ENCODE results near the gene ANXA9.
A peak's percentile ranks its signal among the peaks of the same experiment; 100 is the strongest.

Gene ANXA9

GRCh38 chr1:151003180-151003579, 21.1 kb downstream of the ANXA9 start:
- DNase-seq (ENCODE audit: low read depth in 3 of 3), result no peak

GRCh38 chr1:151005729-151006319, 23.7 kb downstream of the ANXA9 start:
- no peak for DNase-seq (ENCODE audit: low read depth in 3 of 3)

DNA sequence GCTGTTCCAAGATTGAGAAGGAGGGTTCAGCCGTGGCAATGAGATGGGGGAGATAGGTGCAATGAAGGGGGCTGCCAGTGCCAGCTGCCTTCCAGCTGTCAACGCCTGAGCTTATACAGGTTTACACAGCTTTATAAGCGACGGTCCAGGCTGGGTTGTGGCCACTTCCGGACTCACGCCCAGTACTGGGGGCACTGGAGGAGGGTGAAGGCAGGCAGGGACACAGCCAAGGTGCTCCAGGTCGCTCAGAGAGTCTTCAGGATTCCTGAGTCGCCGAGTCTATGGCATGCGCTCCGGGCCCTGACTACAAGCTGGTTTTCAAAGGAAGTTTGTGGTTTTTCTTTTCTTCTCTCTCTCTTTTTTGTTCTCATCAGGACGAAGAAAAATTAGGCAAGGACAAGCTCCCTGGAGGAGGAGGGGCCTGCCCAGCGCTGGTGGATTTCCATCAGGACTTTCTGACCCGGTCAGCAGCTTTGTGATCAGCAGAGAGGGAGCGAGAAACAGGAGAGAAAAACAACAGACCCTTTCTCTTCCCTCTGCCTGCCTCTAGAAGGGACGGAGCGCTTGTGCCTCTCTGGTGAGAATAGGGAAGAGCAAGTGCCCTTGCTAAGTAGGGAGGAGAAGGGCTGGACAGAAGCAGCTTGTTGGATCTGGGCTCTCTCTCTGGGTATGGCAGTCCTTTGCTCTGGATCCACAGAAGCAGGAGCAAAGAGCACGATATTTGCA, 24.4 kb downstream of the ANXA9 start, which contains the start of gene MINDY1:
MINDY1 (minus strand) TSS at position 576 of the 726 bp plus-strand sequence. CDS start 4,285 bp downstream, outside the sequence.
- peak in 1 of 3 experiments; percentile 36 for DNase-seq (ENCODE audit: low read depth in 3 of 3)

- no peak for DNase-seq (ENCODE audit: low read depth in 3 of 3)
Measured at GRCh38 chr1:151007853-151008243, 25.8 kb downstream of the ANXA9 start.

DNA sequence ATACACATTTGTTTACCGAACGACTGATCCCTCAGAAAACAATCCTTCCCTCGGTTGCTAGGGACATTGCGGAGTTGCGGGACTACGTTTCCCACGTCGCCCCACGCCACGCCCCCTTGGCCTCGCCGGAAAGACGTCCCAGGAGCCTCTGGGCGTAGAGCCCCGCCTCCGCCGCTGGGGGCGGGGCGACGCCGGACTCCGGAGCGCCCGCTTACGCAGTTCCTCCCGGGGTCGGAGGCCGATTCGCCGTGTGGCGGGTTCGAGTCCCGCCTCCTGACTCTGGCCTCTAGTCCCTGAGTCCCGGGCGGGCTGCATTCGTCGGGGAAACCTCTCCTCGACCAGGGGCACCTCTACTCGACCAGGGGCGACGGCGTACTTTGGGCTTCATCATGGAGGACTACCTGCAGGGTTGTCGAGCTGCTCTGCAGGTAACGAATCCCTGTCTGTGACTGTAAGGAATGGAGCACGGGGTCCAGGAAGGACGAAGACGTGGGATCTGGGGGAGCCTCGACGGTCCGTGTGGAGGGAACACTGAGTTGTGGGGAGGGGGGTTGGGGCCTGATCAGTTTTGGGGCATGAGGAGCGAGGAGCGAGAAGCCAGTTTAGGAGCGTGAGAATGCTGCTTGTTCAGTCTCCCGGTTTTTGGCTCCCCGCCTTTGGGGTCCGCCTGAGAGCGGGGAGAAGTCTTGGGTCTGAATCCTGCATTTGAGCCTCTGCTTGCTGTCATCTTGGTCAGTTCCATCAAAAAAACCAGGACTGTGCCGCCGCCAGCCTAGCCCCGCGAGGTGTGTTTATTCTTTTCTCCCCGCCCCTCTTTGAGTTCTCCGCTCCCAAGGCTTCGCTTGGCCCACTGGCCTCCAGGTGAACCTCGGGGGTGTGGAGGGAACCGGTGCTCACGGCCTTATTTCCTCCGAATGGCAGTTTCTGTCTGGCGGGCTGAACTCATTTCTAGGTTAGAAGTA, 26.4 kb downstream of the ANXA9 start, which contains the start of gene PRUNE1:
PRUNE1 (plus strand) TSS at position 206 of the 962 bp plus-strand sequence; CDS start at position 390, 184 bp downstream.
- DNase-seq (ENCODE audit: low read depth in 3 of 3), result peak; percentile 92 to 97 (median 93)

- DNase-seq (ENCODE audit: low read depth in 3 of 3), result no peak
Measured at GRCh38 chr1:151009206-151009587, 27.1 kb downstream of the ANXA9 start.

GRCh38 chr1:151009674-151010345, 27.7 kb downstream of the ANXA9 start:
- DNase-seq (ENCODE audit: low read depth in 3 of 3), result no peak

- no peak for DNase-seq (ENCODE audit: low read depth in 3 of 3)
Measured at GRCh38 chr1:151010346-151010726, 28.2 kb downstream of the ANXA9 start.

- no peak for DNase-seq (ENCODE audit: low read depth in 3 of 3)
Measured at GRCh38 chr1:151011154-151011850, 29.2 kb downstream of the ANXA9 start.

DNA sequence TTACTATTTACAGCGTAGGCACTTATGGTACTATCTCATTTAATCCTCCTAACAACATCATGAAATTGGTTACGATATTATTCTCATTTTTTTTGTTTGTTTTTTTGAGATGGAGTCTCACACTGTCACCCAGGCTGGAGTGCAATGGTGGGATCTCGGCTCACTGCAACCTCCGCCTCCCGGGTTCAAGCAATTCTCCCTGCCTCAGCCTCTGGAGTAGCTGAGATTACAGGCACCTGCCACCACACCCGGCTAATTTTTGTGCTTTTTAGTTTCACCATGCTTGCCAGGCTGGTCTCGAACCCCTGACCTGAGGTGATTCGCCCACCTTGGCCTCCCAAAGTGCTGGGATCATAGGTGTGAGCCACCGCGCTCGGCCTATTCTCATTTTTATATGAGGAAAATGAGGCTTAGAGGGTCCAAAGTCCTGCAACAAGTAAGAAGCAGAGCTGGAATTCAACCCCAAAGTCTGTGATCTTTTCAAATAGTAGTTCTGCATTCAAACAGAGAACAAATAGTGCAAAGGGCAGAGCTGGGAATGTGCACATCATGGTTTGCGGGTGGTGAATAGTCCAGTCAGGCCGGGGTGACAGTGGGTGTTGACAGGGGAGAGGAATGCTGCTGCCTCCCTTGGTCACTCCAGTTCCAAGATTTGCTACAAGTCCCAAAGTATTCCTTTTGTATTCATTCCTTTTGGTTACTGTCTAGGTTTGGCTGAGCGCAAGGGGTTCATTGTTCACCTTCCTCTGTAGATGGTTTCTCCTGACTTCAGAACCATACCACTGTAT, 30.8 kb downstream of the ANXA9 start:
- DNase-seq (ENCODE audit: low read depth in 3 of 3), result no peak

DNA sequence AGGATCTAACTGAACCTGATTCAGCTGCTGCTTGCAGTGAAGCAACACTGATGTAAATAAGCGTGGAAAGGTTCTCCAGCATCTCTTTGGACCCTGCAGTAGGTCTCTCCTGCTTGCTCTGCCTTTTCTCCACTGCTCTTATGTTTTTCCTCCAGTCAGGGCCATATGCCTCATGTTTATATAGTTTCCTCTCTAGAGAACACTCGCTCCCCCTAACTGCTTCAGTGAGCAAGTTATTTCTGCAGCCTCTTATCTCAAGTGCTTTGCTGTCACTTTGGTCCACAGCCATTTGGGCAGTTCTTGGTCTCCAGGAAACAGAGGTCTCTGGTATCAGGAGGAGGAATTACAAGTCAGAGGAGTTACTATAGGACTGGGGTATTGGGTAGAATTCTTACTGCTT, 31.4 kb downstream of the ANXA9 start:
- no peak for DNase-seq (ENCODE audit: low read depth in 3 of 3)

DNA sequence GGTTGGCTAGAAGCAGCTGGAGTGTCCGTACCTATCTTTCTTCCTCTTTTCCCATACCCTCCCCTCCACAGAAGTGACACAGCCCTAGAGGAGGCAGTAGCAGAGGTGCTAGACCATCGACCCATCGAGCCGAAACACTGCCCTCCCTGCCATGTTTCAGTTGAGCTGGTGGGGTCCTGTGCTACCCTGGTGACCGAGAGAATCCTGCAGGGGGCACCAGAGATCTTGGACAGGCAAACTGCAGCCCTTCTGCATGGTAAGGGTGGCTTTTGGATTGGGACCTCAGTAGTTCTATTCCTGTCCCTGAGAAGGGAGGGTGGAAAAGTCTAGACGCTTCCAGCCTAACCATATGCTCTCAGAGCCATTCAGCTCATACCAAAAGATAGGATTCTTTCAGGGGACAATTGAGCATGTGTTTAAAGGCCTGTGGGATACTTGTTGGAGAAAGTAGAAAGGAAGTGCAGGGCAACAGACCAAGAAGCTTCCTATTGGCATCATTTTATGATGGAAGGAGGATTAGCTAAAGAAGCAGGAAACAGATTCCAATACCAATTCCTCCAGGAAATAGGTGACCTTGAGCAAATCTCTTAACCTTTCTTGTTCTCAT, 42.6 kb downstream of the ANXA9 start:
- peak; percentile 66 to 77 (median 75) for DNase-seq (ENCODE audit: low read depth in 3 of 3)

DNA sequence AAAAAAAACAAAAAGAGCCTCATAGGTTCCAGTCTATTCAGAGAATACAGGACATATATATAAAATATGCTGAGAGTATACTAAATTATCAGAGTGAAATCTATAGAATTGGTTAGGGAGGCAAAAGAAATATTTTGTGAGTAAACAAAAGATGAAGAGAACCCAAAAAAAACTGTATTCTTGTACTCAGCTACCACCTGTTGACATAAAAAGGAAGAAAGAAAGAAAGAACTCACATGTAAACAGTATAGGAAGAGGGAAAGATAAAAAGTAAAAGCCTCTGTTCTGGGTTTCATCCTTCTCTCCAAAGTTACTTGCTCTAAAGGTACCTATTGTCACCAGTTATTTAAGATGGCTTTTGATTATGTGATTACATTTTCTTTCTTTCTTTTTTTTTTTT, 44.4 kb downstream of the ANXA9 start:
- no peak for DNase-seq (ENCODE audit: low read depth in 3 of 3)

DNA sequence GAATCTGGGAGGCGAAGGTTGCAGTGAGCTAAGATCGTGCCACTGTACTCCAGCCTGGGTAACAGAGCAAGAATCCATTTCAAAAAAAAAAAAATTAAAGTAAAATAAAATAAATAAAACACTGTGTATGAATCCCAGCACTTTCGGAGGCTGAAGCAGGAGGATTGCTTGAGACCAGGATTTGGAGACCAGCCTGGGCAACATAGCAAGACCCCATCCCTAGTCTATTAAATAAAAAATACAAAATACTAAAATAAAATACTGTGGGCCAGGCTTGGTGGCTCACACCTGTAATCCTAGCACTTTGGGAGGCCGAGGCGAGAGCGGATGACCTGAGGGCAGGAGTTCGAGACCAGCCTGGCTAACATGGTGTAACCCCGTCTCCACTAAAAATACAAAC, 50.1 kb downstream of the ANXA9 start:
- no peak for DNase-seq (ENCODE audit: low read depth in 3 of 3)

GRCh38 chr1:151035167-151035566, 53.1 kb downstream of the ANXA9 start:
- no peak for DNase-seq (ENCODE audit: low read depth in 3 of 3)

DNA sequence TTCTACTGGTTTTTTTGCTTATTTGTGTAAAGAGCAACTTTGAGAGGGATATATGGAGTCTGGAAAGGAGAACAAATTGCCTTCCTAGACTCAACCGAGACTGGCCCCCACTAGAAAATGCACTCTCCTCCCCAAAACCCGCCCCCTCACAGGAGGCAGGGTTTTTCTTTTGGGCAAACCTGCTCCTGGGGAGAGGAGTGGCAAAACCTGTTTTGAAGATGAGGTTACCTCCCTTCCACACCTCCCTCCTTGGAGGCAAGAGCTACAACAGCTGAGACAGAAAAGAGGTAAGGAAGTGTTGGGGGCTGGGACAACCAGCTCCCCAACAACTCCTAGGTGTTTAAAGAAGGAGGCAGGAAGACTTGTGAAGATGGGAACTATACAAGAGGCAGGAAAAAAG, 54.3 kb downstream of the ANXA9 start, which contains the start of gene BNIPL:
BNIPL (plus strand) TSS at position 231 of the 400 bp plus-strand sequence; CDS start at position 371, 140 bp downstream.
- DNase-seq (ENCODE audit: low read depth in 3 of 3), result no peak

GRCh38 chr1:151037032-151037431, 54.9 kb downstream of the ANXA9 start:
- DNase-seq (ENCODE audit: low read depth in 3 of 3), result no peak

DNA sequence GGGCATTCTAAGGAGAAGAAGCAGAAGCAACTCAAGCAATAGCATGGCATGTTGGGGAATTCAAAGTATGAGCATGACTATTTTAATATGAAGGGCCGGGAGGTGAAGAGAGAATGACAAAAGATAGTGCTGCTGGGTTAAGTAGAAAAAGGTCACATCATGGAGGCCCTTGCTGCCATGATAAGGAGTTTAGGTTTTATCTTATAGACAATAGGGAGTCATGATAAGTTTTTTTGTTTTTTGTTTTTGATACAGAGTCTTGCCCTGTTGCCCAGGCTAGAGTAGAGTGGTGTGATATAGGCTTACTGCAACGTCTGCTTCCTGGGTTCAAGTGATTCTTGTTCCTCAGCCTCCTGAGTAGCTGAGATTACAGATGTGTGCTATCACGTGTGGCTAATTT, 57.4 kb downstream of the ANXA9 start:
- DNase-seq (ENCODE audit: low read depth in 3 of 3), result no peak

DNA sequence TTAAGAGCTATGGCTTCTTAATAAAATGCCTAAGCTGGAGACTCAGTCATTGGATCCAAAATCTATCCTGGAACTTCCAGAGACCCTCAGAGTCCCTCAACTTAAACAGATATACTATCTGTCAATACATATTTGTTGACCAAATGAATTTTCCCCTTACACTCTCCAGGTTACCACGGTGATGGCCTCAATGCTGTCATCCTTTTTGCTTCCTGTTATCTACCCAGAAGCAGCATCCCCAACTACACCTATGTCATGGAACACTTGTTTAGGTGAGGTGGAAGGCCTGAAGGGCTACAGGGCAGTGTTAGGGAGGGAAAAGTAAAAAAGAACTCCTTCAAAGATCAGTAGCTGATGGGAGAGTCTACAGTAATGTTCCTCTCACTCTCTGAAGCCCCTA, 61.1 kb downstream of the ANXA9 start:
- DNase-seq (ENCODE audit: low read depth in 3 of 3), result no peak

Measured in stimulated activated CD4-positive, alpha-beta T cell treated with anti-CD3 and anti-CD28 coated beads, TNF-alpha, amount 100 ng/mL, for 24 hours (primary cell).